ENCODE results near the gene GPX6. TPM values are rescaled to one million over a fixed set of nuclear protein-coding genes. Genes with fewer than 3 reads are reported as not detected.

The GPX6 gene
- total and polyA plus RNA-seq, 2 donors (not counting 3 experiments of a cell fraction or from before 2014, with no cell fraction given), result not detected

DNA sequence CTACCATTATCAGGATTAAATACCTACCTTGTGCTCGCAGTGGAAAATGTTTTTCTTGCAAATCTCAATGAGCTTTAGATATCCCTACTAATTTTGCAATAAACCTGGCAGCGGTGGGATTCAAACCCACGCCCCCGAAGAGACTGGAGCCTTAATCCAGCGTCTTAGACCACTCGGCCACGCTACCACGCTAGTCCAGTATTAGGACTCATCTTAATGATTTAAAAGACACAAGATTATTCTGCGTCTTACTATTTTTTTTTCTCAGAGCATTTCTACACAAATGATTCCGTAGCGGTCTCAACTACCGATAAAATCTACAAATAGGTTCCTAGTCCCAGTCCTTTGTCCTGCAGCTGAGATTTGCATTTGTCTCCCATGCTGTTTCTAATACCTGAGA, 37.1 kb downstream of the GPX6 start:
- H3K9me1 ChIP-seq (replicated peaks; ENCODE audit: control insufficient read depth, extremely low read depth, insufficient read depth, low read length), result no peaks in the 10 kb centered on the region
- dilution Hi-C loops (cut with MboI; ENCODE audit: extremely low pct_ligation_motif_present, low sequenced_read_pairs) (no loop called here), intact Hi-C loops (cut with micrococcal nuclease) (no loop called here)
- no peaks in the 10 kb centered on the region for H3K36me3 ChIP-seq (ENCODE audit: control insufficient read depth in 2 of 2, extremely low read depth in 1 of 2, insufficient read depth in 2 of 2, low read length in 2 of 2)
- no peaks in the 10 kb centered on the region for H3K79me2 ChIP-seq (ENCODE audit: control insufficient read depth, insufficient read depth, low read length)
- TF ChIP-seq, protein P1, sequence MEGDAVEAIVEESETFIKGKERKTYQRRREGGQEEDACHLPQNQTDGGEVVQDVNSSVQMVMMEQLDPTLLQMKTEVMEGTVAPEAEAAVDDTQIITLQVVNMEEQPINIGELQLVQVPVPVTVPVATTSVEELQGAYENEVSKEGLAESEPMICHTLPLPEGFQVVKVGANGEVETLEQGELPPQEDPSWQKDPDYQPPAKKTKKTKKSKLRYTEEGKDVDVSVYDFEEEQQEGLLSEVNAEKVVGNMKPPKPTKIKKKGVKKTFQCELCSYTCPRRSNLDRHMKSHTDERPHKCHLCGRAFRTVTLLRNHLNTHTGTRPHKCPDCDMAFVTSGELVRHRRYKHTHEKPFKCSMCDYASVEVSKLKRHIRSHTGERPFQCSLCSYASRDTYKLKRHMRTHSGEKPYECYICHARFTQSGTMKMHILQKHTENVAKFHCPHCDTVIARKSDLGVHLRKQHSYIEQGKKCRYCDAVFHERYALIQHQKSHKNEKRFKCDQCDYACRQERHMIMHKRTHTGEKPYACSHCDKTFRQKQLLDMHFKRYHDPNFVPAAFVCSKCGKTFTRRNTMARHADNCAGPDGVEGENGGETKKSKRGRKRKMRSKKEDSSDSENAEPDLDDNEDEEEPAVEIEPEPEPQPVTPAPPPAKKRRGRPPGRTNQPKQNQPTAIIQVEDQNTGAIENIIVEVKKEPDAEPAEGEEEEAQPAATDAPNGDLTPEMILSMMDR (IDR thresholded peaks at IDR 0.05; ENCODE audit: extremely low read depth in 1 of 2, insufficient read depth in 1 of 2, low read depth in 1 of 2, low read length in 2 of 2), result no peak
- no peak for TF ChIP-seq MYC (IDR thresholded peaks at IDR 0.05; ENCODE audit: low read depth, low read length)
- TF ChIP-seq POLR2A (IDR thresholded peaks at IDR 0.05; ENCODE audit: low read depth, low read length), result no peak
- TF ChIP-seq POLR2AphosphoS5 (IDR thresholded peaks at IDR 0.05; ENCODE audit: insufficient read depth, low read depth, low read length), result no peak
- TF ChIP-seq, protein P2, sequence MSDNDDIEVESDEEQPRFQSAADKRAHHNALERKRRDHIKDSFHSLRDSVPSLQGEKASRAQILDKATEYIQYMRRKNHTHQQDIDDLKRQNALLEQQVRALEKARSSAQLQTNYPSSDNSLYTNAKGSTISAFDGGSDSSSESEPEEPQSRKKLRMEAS (IDR thresholded peaks at IDR 0.05; ENCODE audit: insufficient read depth, insufficient read length), result no peak
- no peak for TF ChIP-seq EZH2 (IDR thresholded peaks at IDR 0.05; ENCODE audit: borderline replicate concordance, low read depth, low read length, severe bottlenecking)
- no peak for TF ChIP-seq FOS (IDR thresholded peaks at IDR 0.05; ENCODE audit: borderline replicate concordance, insufficient read depth, low read length)
- TF ChIP-seq JUN (IDR thresholded peaks at IDR 0.05; ENCODE audit: borderline replicate concordance, insufficient read depth, insufficient read length, low read depth), result no peak
- no peak for TF ChIP-seq GATA2 (IDR thresholded peaks at IDR 0.05; ENCODE audit: insufficient read depth, insufficient read length, low read depth, low read length)
- ChIA-PET POLR2A (no interaction called here), CTCF (no interaction called here)
- no peak for FAIRE-seq
- no peak overlapping the region for H3K27ac ChIP-seq (ENCODE audit: insufficient read depth, low read depth, low read length)
- peaks cover 27 to 44% of the 10 kb centered on the region in 2 experiments for H3K27me3 ChIP-seq (ENCODE audit: control insufficient read depth in 2 of 2, insufficient read depth in 2 of 2, low read length in 2 of 2)
- DNase-seq (ENCODE audit: low read depth, low spot score), result no peak
- BruUV-seq (replicated peaks), result no TSS peak
- no peak overlapping the region for H3K9ac ChIP-seq (replicated peaks; ENCODE audit: extremely low read depth, insufficient read depth, low read length)
- H3K4me1 ChIP-seq (ENCODE audit: control insufficient read depth, extremely low read depth, insufficient read depth, low read length), result peaks cover 4% of the 10 kb centered on the region
- no peak overlapping the region for H3K4me3 ChIP-seq (replicated peaks in 1 of 3; ENCODE audit: insufficient read depth in 1 of 3, low read depth in 1 of 3, low read length in 3 of 3)
- H3K9me3 ChIP-seq (replicated peaks; ENCODE audit: control insufficient read depth, insufficient read depth, low read length), result no peaks in the 10 kb centered on the region
- no peaks in the 10 kb centered on the region for H4K20me1 ChIP-seq (replicated peaks; ENCODE audit: control insufficient read depth, extremely low read depth, insufficient read depth, low read length)
- H3K4me2 ChIP-seq (ENCODE audit: insufficient read depth, low read length), result no peak overlapping the region
- H2AFZ ChIP-seq (ENCODE audit: low read depth, low read length), result no peak overlapping the region

Data from endothelial cell of umbilical vein (primary cell).